B cell (primary cell): ENCODE results near the gene SOCS3. TPM values are rescaled to one million over a fixed set of nuclear protein-coding genes. Genes with fewer than 3 reads are reported as not detected.

Experiments used
- ATAC-seq: fragments of 200-7000 bp; cut with Tn5 transposase; one replicate; pipeline ENCODE4 v1.10.0; 2021; ENCODE audit warnings: low read depth, mild to moderate bottlenecking, moderate number of reproducible peaks, moderate library complexity
- CTCF ChIA-PET: fragments of 350-600 bp; sonication (Branson Sonifier 250); formaldehyde crosslinking; loops from one replicate; lab custom pipeline; 2021; ENCODE audit warnings: antibody characterized with exemption, inconsistent platforms; lab: Charles Lee
- POLR2A ChIA-PET: fragments of 350-600 bp; sonication (Branson Sonifier 250); formaldehyde crosslinking; loops from one replicate; lab custom pipeline; 2021; ENCODE audit warnings: antibody characterized with exemption; lab: Charles Lee
- DNase-seq: peaks from one replicate; pipeline ENCODE4 v3.0.0; 2013
- H2AFZ ChIP-seq: 2 replicates; pipeline ENCODE4 v1.6.1; 2012; ENCODE audit warnings: mild to moderate bottlenecking, low read depth, low read length; ENCODE audit not compliant: insufficient read depth, poor library complexity, severe bottlenecking
- H3K27ac ChIP-seq, 2 donors: 1 replicate in 1 of 2; 2 replicates in 1 of 2; pipeline ENCODE4 v1.5.1; 2012 to 2013; ENCODE audit warnings: low read length in 2 of 2, mild to moderate bottlenecking in 2 of 2, moderate library complexity in 1 of 2
- H3K27me3 ChIP-seq, 4 experiments: fragments of 200-600 bp in 1 of 4; sonication (generic) in 1 of 4; replicated peaks in 1 of 4; 1 replicate in 2 of 4; 2 replicates in 2 of 4; pipeline versions ENCODE4 v1.6.1 to v1.7.0; 2013 to 2016; ENCODE audit warnings: low read length in 3 of 4, mild to moderate bottlenecking in 2 of 4, mixed read lengths in 1 of 4, moderate library complexity in 1 of 4; ENCODE audit not compliant: insufficient read depth in 4 of 4, control insufficient read depth in 3 of 4; ENCODE audit errors: control extremely low read depth in 1 of 4
- H3K36me3 ChIP-seq, 2 experiments: replicated peaks in 1 of 2; 1 replicate in 1 of 2; 2 replicates in 1 of 2; pipeline versions ENCODE4 v1.6.1 to v1.7.1; 2013; ENCODE audit warnings: low read length in 1 of 2; ENCODE audit not compliant: insufficient read depth in 2 of 2, control insufficient read depth in 1 of 2; ENCODE audit errors: control extremely low read depth in 1 of 2, extremely low read depth in 1 of 2
- H3K4me1 ChIP-seq, 2 donors: fragments of 200-600 bp in 1 of 2; sonication (generic) in 1 of 2; 1 replicate in 1 of 2; 2 replicates in 1 of 2; pipeline versions ENCODE4 v1.5.1 to v1.6.1; 2013 to 2017; ENCODE audit warnings: low read length in 2 of 2; ENCODE audit not compliant: control insufficient read depth in 2 of 2, insufficient read depth in 2 of 2
- H3K4me2 ChIP-seq: replicated peaks from 2 replicates; pipeline ENCODE3; 2012; ENCODE audit warnings: mild to moderate bottlenecking, low read depth, low read length; ENCODE audit not compliant: poor library complexity, severe bottlenecking
- H3K4me3 ChIP-seq, 5 experiments: fragments of 200-600 bp in 1 of 5; sonication (generic) in 1 of 5; 1 replicate in 3 of 5; 2 replicates in 2 of 5; pipeline versions ENCODE4 v1.5.1 to v1.7.0; 2011 to 2016; ENCODE audit warnings: low read length in 4 of 5, mild to moderate bottlenecking in 4 of 5, low read depth in 2 of 5, control low read depth in 1 of 5, moderate library complexity in 1 of 5; ENCODE audit not compliant: insufficient read depth in 1 of 5; ENCODE audit errors: control extremely low read depth in 1 of 5, extremely low read depth in 1 of 5
- H3K79me2 ChIP-seq: fragments of 200-600 bp; sonication (generic); one replicate; pipeline ENCODE4 v1.6.0; 2016; ENCODE audit warnings: low read length; ENCODE audit not compliant: control insufficient read depth, insufficient read depth
- H3K9ac ChIP-seq: fragments of 200-600 bp; sonication (generic); 2 replicates; pipeline ENCODE4 v1.6.1; 2017; ENCODE audit warnings: mild to moderate bottlenecking, low read length, moderate library complexity
- H3K9me3 ChIP-seq, 3 donors: one replicate each; pipeline versions ENCODE4 v1.6.1 to v1.7.1; 2013; ENCODE audit warnings: low read length in 2 of 3; ENCODE audit not compliant: control insufficient read depth in 2 of 3, insufficient read depth in 1 of 3; ENCODE audit errors: control extremely low read depth in 1 of 3
- H4K20me1 ChIP-seq: 2 replicates; pipeline ENCODE4 v1.6.0; 2012; ENCODE audit warnings: mild to moderate bottlenecking, low read length; ENCODE audit not compliant: insufficient read depth, control insufficient read depth, poor library complexity, severe bottlenecking
- H3K27ac Mint-ChIP-seq: one replicate; pipeline ENCODE4 v1.8.0; 2021; ENCODE audit warnings: mixed read lengths
- H3K27me3 Mint-ChIP-seq: one replicate; pipeline ENCODE4 v1.8.0; 2021; ENCODE audit warnings: mixed read lengths
- H3K4me1 Mint-ChIP-seq: one replicate; pipeline ENCODE4 v1.8.0; 2021; ENCODE audit warnings: mixed read lengths
- H3K4me3 Mint-ChIP-seq: one replicate; pipeline ENCODE4 v1.8.0; 2021; ENCODE audit warnings: mixed read lengths
- H3K9me3 Mint-ChIP-seq: one replicate; pipeline ENCODE4 v1.8.0; 2022; ENCODE audit warnings: mixed read lengths; ENCODE audit not compliant: insufficient read depth
- EZH2 ChIP-seq: IDR thresholded peaks from 2 replicates; pipeline ENCODE4 v1.6.1; 2012; ENCODE audit warnings: borderline replicate concordance, low read depth, mild to moderate bottlenecking, moderate library complexity, low read length; ENCODE audit not compliant: insufficient read depth, poor library complexity, severe bottlenecking
- WGBS: methylation state at CpG from one replicate; pipeline ENCODE4 v1.1.5; 2013; ENCODE audit warnings: missing lambda C conversion rate; ENCODE audit not compliant: insufficient coverage; 5-methylcytosine and 5-hydroxymethylcytosine counted together
- intact Hi-C: fragments of 100-400 bp; cut with micrococcal nuclease; formaldehyde crosslinking; loops from one replicate; pipeline ENCODE4 v1.10.0; 2022
- polyA plus RNA-seq: library from polyadenylated mRNA; depleted of rRNA; stranded (reverse); fragments of >200 nt; gene quantifications from 2 replicates; pipeline ENCODE4 v1.2.3, GENCODE V29; 2012
- total RNA-seq, 2 donors: library from RNA; stranded (reverse); fragments of 120-200 nt in 1 of 2; gene quantifications; 1 replicate in 1 of 2; 2 replicates in 1 of 2; pipeline versions ENCODE4 v1.2.3 to v1.2.4, GENCODE V29; 2013 to 2022
- TF ChIP-seq, protein P1 (sequence below): fragments of 200-600 bp; IDR thresholded peaks from one replicate; pipeline ENCODE4 v1.8.0; 2022; ENCODE audit warnings: antibody characterized with exemption, mild to moderate bottlenecking

SOCS3 gene
- total and polyA plus RNA-seq, 2 donors (not counting 1 experiment from before 2014, with no cell fraction given), result 41.8 to 67.6 TPM

- Histone ChIP-seq H3K36me3 (no peaks in the 10 kb centered on the region), H2AFZ (no peak overlapping the region), H4K20me1 (no peaks in the 10 kb centered on the region), H3K27me3 (peaks cover 0 to 25% (median 5%) of the 10 kb centered on the region in 4 experiments), H3K27ac (no peak overlapping the region), H3K4me1 (peaks cover 14 to 20% of the 10 kb centered on the region in 2 donors), H3K9ac (no peak overlapping the region), H3K4me2 (no peak overlapping the region), H3K4me3 (no peak overlapping the region), H3K79me2 (no peaks in the 10 kb centered on the region), H3K9me3 (peaks cover 0 to 4% (median 0%) of the 10 kb centered on the region in 3 donors)
- ATAC-seq (no peak), DNase-seq (no peak)
- Mint-ChIP-seq H3K4me1 (peaks cover 8% of the 10 kb centered on the region), H3K27me3 (peaks cover 34% of the 10 kb centered on the region), H3K27ac (no peak overlapping the region), H3K9me3 (no peaks in the 10 kb centered on the region), H3K4me3 (no peak overlapping the region)
- ChIA-PET CTCF (interaction anchor here (2.0 to 5.6 kb wide), 2 partner anchors 57 to 70 kb away, joined by 4 to 54 read pairs; no protein-coding TSS in a partner anchor), POLR2A (no interaction called here)
- intact Hi-C loops, result no loop called here
- 94% methylated on average over 10 of the region's 16 CpGs for WGBS
- TF ChIP-seq, protein P1, sequence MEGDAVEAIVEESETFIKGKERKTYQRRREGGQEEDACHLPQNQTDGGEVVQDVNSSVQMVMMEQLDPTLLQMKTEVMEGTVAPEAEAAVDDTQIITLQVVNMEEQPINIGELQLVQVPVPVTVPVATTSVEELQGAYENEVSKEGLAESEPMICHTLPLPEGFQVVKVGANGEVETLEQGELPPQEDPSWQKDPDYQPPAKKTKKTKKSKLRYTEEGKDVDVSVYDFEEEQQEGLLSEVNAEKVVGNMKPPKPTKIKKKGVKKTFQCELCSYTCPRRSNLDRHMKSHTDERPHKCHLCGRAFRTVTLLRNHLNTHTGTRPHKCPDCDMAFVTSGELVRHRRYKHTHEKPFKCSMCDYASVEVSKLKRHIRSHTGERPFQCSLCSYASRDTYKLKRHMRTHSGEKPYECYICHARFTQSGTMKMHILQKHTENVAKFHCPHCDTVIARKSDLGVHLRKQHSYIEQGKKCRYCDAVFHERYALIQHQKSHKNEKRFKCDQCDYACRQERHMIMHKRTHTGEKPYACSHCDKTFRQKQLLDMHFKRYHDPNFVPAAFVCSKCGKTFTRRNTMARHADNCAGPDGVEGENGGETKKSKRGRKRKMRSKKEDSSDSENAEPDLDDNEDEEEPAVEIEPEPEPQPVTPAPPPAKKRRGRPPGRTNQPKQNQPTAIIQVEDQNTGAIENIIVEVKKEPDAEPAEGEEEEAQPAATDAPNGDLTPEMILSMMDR, result no peak
- TF ChIP-seq EZH2, result no peak
Measured at GRCh38 chr17:78365561-78366108, 5.8 kb upstream of the SOCS3 start.
